Measurements from ENCODE around the gene RAP1GAP2.
A peak's percentile ranks its signal among the peaks of the same experiment; 100 is the strongest.
"Not testable (repeated sequence)": the region's sequence is repeated elsewhere in the genome, so short reads cannot be mapped to it uniquely, and the experiment has no call there.

RAP1GAP2 gene

DNA sequence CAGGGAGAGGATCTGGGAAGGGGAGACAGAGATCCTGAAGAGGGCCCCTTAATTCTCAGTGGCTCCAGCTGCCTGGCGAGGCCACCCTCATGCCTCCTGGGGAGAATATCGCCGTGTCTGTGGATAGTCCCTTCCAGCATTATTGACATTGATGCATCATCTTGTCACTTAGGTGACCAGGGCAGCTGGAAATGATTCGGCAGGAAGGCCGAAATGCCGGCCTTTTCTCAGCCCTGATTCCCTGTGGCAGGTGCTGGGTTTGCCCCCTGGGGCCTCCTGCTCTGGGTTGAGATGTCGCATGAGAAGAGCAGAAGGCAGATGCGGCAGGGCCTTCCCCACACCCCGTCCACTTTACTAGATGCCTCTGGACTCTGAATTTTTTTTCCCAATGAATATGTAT lies 89.5 kb downstream of the RAP1GAP2 start:
- no peak for DNase-seq (ENCODE audit: low read depth)

DNA sequence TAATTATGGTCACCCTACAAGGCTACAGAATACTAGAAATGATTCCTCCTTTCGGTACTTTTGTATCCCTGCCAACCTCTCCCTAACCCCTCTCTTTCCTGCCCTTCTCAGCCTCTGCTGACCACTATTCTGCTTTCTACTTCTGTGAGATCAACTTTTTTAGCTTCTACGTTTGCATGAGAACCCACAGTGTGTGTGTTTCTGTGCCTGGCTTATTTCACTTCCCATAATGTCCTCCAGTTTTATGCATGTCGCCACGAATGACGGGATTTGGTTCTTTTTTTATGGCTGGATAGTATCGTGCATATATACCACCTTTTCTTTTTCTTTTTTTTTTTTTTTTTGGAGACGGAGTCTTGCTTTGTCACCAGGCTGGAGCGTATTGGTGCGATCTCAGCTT lies 92.1 kb downstream of the RAP1GAP2 start:
- DNase-seq (ENCODE audit: low read depth) = no peak

DNA sequence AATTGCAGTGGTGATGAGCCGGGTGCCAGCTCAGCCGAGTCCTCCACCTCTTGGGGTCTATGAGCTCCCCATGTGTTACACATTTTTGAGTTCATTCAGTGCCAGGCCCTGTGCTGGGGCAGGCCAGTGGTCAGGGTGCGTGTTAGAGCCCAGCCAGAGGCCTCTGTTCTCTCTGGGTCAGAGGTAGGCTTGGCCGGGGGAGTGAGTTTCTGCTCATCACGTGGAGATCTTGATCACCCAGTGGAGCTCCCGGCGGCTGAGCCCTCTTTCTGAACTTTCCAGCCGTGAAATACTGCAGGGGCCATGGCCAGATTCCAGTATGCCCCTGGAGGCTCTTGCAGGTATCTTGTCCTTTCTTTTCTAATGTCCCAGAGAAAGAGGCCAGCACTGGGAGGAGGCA lies 93.0 kb downstream of the RAP1GAP2 start:
- DNase-seq (ENCODE audit: low read depth) = no peak

- not testable (repeated sequence) for DNase-seq (ENCODE audit: low read depth)
These were observed 94.5 kb downstream of the RAP1GAP2 start for GRCh38 chr17:2890778-2891177.

GRCh38 chr17:2892305-2892971 lies 96.2 kb downstream of the RAP1GAP2 start:
- DNase-seq (ENCODE audit: low read depth) = peak; percentile 54

DNA sequence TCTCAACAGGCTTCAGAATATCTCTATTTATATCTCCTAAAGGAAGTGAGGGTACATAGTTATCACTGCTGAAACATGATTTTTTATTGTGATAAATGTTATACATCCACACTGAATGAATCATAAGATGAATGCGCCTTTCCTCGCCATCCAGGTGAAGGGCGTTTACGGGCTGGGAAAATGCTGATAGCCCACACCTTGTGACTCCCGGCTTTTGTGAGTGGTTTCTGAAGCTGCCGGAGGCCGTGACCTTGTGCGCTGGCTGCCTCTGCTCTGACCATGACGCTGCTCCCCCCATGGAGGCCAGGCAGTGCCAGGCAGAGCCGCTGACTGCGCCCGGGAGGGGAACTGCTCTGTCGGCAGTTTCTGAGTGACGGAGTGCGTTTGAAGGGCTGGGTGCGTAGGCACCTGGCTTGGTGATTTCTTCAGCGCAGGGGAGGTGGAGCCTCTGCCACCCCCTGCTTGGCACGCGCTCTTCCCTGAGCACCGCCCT lies 97.2 kb downstream of the RAP1GAP2 start:
- no peak for DNase-seq (ENCODE audit: low read depth)

- no peak for DNase-seq (ENCODE audit: low read depth)
These were observed 98.5 kb downstream of the RAP1GAP2 start for GRCh38 chr17:2894782-2895181.

GRCh38 chr17:2897605-2898004 lies 101.4 kb downstream of the RAP1GAP2 start:
- no peak for DNase-seq (ENCODE audit: low read depth)

GRCh38 chr17:2898255-2898926 lies 102.2 kb downstream of the RAP1GAP2 start:
- no peak for DNase-seq (ENCODE audit: low read depth)

DNA sequence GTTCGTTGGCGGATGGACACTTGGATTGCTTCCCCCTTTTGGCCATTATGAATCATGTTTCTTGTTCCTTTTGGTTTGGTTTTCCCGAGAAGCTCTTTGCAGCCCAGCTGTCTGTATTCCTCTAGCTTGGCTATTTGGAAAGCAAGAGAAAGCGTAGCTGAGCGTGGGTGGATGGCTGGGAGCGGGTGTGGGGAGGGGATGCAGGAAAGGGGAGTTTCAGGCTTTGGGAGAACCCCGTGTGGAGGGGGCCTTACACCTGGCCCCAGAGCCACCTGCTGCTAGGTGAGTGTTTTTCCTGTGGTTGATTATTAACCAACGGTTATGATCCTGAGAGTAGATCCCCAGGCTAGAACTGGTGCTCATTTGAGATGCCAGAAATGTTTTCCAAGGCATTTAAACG lies 103.7 kb downstream of the RAP1GAP2 start:
- no peak for DNase-seq (ENCODE audit: low read depth)

- DNase-seq (ENCODE audit: low read depth) = no peak
These were observed 104.6 kb downstream of the RAP1GAP2 start for GRCh38 chr17:2900842-2901241.

- no peak for DNase-seq (ENCODE audit: low read depth)
These were observed 105.3 kb downstream of the RAP1GAP2 start for GRCh38 chr17:2901582-2901981.

DNA sequence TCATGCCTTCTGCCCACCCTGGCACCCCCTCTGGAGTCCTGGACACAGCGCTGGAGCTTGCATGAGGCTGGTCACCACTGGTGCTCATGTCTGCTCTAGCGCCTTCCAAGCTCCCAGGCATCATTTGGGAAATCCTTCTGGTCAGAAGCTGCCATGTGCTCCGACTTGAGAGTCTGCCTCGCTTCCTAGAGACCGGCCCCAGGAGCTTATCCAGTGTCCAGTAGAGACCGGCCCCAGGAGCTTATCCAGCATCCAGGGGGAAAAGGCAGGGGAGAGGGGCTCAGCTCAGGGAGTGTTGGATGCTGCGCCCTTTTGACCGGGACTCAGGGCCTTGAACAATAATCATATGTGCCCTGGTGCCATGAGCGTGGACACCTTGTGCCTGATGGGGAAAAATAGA lies 106.3 kb downstream of the RAP1GAP2 start:
- no peak for DNase-seq (ENCODE audit: low read depth)

- no peak for DNase-seq (ENCODE audit: low read depth)
These were observed 107.1 kb downstream of the RAP1GAP2 start for GRCh38 chr17:2903193-2903974.

DNA sequence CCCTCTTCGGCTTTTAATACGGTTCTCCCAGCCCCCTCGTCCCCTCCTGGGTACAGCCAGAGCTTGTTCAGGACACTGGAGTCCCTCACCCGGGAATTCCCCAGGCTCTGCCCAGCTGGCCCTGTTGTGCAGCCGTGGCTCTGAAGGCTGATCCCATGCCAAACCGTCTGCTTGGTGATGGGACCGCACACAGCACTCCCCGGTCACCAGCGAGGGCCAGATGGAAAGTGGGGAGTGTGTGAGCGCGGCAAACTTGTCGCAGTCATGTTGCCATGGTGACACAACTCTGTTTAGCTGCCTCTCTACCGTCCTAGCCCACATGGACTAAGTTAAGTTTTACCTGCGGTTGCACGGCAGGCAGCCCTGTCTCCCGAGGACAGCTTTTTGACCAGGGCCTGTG lies 107.9 kb downstream of the RAP1GAP2 start:
- DNase-seq (ENCODE audit: low read depth) = no peak

- no peak for DNase-seq (ENCODE audit: low read depth)
These were observed 109.0 kb downstream of the RAP1GAP2 start for GRCh38 chr17:2905269-2905668.

- DNase-seq (ENCODE audit: low read depth) = no peak
These were observed 109.7 kb downstream of the RAP1GAP2 start for GRCh38 chr17:2905696-2906501.

GRCh38 chr17:2906901-2907300 lies 110.7 kb downstream of the RAP1GAP2 start:
- no peak for DNase-seq (ENCODE audit: low read depth)

DNA sequence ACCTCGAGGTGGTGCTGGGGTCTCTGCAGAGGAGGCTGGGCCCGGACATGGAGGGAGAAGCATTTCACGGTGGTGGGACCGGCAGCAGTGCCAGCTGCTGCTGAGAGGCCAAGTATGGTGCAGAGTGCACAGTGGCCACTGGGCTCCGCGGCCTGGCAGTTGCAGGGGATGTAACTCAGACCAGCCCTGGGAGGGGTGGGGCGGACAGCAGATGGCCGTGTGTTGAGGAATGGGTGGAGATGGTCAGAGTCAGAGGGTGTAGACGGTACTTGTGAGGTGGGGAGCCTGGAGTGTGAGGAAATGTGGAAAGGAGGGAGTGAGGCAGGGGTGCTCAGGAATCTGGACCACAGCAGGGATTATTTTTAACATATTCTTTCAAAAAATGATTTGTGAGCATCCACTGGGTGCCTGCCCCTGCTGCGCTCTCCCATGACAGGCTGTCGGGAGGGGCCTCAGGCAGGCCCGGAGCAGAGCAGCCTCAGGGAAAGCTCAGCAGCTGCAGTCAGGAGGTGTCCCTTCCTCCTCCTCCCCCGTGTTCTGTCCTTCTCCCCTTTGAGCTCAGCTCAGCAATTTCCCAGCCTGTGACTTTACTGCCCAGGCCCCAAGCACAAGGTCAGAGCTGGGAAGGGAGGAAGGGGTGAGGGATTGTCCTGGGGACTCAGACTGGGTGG lies 113.1 kb downstream of the RAP1GAP2 start:
- no peak for DNase-seq (ENCODE audit: low read depth)

- no peak for DNase-seq (ENCODE audit: low read depth)
These were observed 113.6 kb downstream of the RAP1GAP2 start for GRCh38 chr17:2909846-2910234.

- DNase-seq (ENCODE audit: low read depth) = no peak
These were observed 115.0 kb downstream of the RAP1GAP2 start for GRCh38 chr17:2911035-2911754.

Data from HS-27A (cell line).